Pancreas (tissue), 10 donors: Measurements from ENCODE around the gene ECSCR. TPM values are rescaled to one million over a fixed set of nuclear protein-coding genes. Genes with fewer than 3 reads are reported as not detected.

Source experiments
- ATAC-seq, 4 donors: fragments of 200-7000 bp; cut with Tn5 transposase; one replicate each; pipeline versions ENCODE4 v1.8.0 to v1.9.1; 2020; ENCODE audit warnings: mild to moderate bottlenecking in 4 of 4, moderate library complexity in 4 of 4
- DNase-seq, 6 donors: peaks; one replicate each; pipeline ENCODE4 v3.0.0-alpha.2; 2020
- FAIRE-seq: peaks from 2 replicates; lab custom pipeline; 2012; peaks lifted over from hg19 to GRCh38; lab: Jason Lieb, UNC
- H3K27ac ChIP-seq, 4 donors: fragments of 200-600 bp; sonication (generic); 1 replicate in 3 of 4; 2 replicates in 1 of 4; pipeline versions ENCODE4 v1.5.0 to v1.8.0; 2020
- H3K27me3 ChIP-seq, 4 donors: fragments of 200-600 bp; one replicate each; pipeline ENCODE4 v1.8.0; 2021
- H3K36me3 ChIP-seq, 3 donors: fragments of 200-600 bp; sonication (generic) in 1 of 3; one replicate each; pipeline versions ENCODE4 v1.5.0 to v1.8.0; 2020 to 2021
- H3K4me1 ChIP-seq, 3 donors: fragments of 200-600 bp; one replicate each; pipeline ENCODE4 v1.8.0; 2021
- H3K4me3 ChIP-seq, 4 donors: fragments of 200-600 bp; sonication (generic) in 2 of 4; one replicate each; pipeline versions ENCODE4 v1.5.0 to v1.8.0; 2020 to 2021
- H3K9me3 ChIP-seq, 4 donors: fragments of 200-600 bp; one replicate each; pipeline ENCODE4 v1.8.0; 2021
- CTCF ChIP-seq, 4 donors: fragments of 200-600 bp; sonication (generic) in 3 of 4; IDR thresholded peaks; one replicate each; pipeline versions ENCODE4 v1.5.0 to v1.8.0; 2021; ENCODE audit warnings: antibody characterized with exemption in 4 of 4
- WGBS, 2 donors: extraction: QIAGEN DNeasy Blood & Tissue Kit; methylation state at CpG; one replicate each; pipeline ENCODE4 v1.1.7; 2013; 5-methylcytosine and 5-hydroxymethylcytosine counted together
- intact Hi-C, 3 donors: fragments of 100-400 bp; cut with DNase I; formaldehyde crosslinking; loops; one replicate each; pipeline versions ENCODE4 v1.11.1 to v1.14.2; 2022
- polyA plus RNA-seq, 2 donors: library from polyadenylated mRNA; stranded (reverse); fragments of 200-250 nt; gene quantifications; one replicate each; pipeline ENCODE4 v1.2.3, GENCODE V29; 2013
- total RNA-seq, 6 donors: library from RNA; stranded (reverse); fragmentation: NEBNext Ultra II Directional in 4 of 6; extraction: Animal tissue kit (Norgen Biotek cat#: 25700) in 4 of 6; gene quantifications; one replicate each; pipeline versions ENCODE4 v1.2.1 to v1.2.4, GENCODE V29; 2021 to 2023
- donor health status: healthy with polysubstance abuse.
- donor health status: DM: no; HTN: no; CAD: no; lungs with moderate emphysema.
- donor health status: DM: no; HTN: no; CAD: no.
- donor health status: control.
- donor health status: control.
- donor health status: Bipolar disorder and iron deficiency.
- donor health status: DM: yes; HTN: yes; CAD: no.
- donor health status: DM: no; HTN: no; CAD: no.
- donor health status: DM: no; HTN: no; CAD: no.
- donor health status: DM: yes; HTN: yes; CAD: no.

ECSCR gene
- total and polyA plus RNA-seq, 8 donors: 1.0 to 8.3 (median 2.8) TPM

GRCh38 chr5:139472386-139473030 lies 10.0 kb upstream of the ECSCR start:
- 82 to 86% methylated on average over 15 of the region's 15 CpGs for WGBS, 2 donors
- DNase-seq (no peak), FAIRE-seq (no peak), ATAC-seq (no peak)
- H3K4me3 ChIP-seq: no peak overlapping the region
- H3K27me3 ChIP-seq: no peaks in the 10 kb centered on the region
- no peaks in the 10 kb centered on the region for H3K9me3 ChIP-seq
- H3K4me1 ChIP-seq: no peaks in the 10 kb centered on the region
- H3K27ac ChIP-seq: no peak overlapping the region
- H3K36me3 ChIP-seq: no peaks in the 10 kb centered on the region
- intact Hi-C loops: no loop called here
- no peak for TF ChIP-seq CTCF (IDR thresholded peaks at IDR 0.05)

GRCh38 chr5:139470821-139471300 lies 8.3 kb upstream of the ECSCR start, which contains the start of gene SMIM33:
TSS of gene SMIM33 (plus strand) at chr5:139471004. CDS start at chr5:139471122, 118 bp downstream.
- Histone ChIP-seq H3K9me3 (no peaks in the 10 kb centered on the region), H3K4me1 (no peaks in the 10 kb centered on the region), H3K4me3 (no peak within 1 kb of the TSS), H3K27ac (no peak within 1 kb of the TSS), H3K36me3 (no peaks in the 10 kb centered on the region), H3K27me3 (no peaks in the 10 kb centered on the region)
- 67 to 74% methylated on average over 9 of the region's 9 CpGs for WGBS, 2 donors
- ATAC-seq (peak in 1 of 4 donors; percentile 47), DNase-seq (no peak), FAIRE-seq (no peak)
- TF ChIP-seq CTCF (IDR thresholded peaks at IDR 0.05): no peak
- intact Hi-C loops: no loop called here

GRCh38 chr5:139468421-139468931 lies 5.9 kb upstream of the ECSCR start:
- 74% methylated on average over 8 of the region's 8 CpGs for WGBS, 2 donors
- ATAC-seq (peak in 1 of 4 donors; percentile 28), DNase-seq (peak in 1 of 6 donors; percentile 10), FAIRE-seq (no peak)
- Histone ChIP-seq H3K27ac (no peak overlapping the region), H3K9me3 (no peaks in the 10 kb centered on the region), H3K36me3 (no peaks in the 10 kb centered on the region), H3K4me1 (no peaks in the 10 kb centered on the region), H3K4me3 (no peak overlapping the region), H3K27me3 (no peaks in the 10 kb centered on the region)
- intact Hi-C loops: no loop called here
- no peak for TF ChIP-seq CTCF (IDR thresholded peaks at IDR 0.05)

- no peaks in the 10 kb centered on the region for H3K4me1 ChIP-seq
- no peaks in the 10 kb centered on the region for H3K36me3 ChIP-seq
- no peak for DNase-seq
- WGBS, 2 donors: 69 to 70% methylated on average over 5 of the region's 5 CpGs
- no peak for FAIRE-seq
- H3K27me3 ChIP-seq: no peaks in the 10 kb centered on the region
- intact Hi-C loops: no loop called here
- H3K9me3 ChIP-seq: no peaks in the 10 kb centered on the region
- no peak for ATAC-seq
- no peak overlapping the region for H3K27ac ChIP-seq
- no peak overlapping the region for H3K4me3 ChIP-seq
- TF ChIP-seq CTCF (IDR thresholded peaks at IDR 0.05): no peak
Observed at GRCh38 chr5:139461698-139462097, 845 bp downstream of the ECSCR start.

- FAIRE-seq (no peak), ATAC-seq (no peak), DNase-seq (no peak)
- H3K27ac ChIP-seq: no peak overlapping the region
- no peaks in the 10 kb centered on the region for H3K9me3 ChIP-seq
- intact Hi-C loops: no loop called here
- no peak for TF ChIP-seq CTCF (IDR thresholded peaks at IDR 0.05)
- WGBS, 2 donors: 77 to 79% methylated on average over 7 of the region's 7 CpGs
- H3K4me1 ChIP-seq: no peaks in the 10 kb centered on the region
- H3K27me3 ChIP-seq: no peaks in the 10 kb centered on the region
- no peak overlapping the region for H3K4me3 ChIP-seq
- no peaks in the 10 kb centered on the region for H3K36me3 ChIP-seq
Observed at GRCh38 chr5:139461176-139461575, 1.4 kb downstream of the ECSCR start.
